Esophagus squamous epithelium (tissue), 4 donors: Measurements from ENCODE around the gene ADAMTS2.

Source experiments
- POLR2A ChIP-seq, 4 donors: fragments of 450-650 bp; IDR thresholded peaks; one replicate each; pipeline ENCODE4 v1.6.1; 2017; ENCODE audit warnings: antibody characterized with exemption in 4 of 4, mild to moderate bottlenecking in 4 of 4, moderate library complexity in 3 of 4
- TF ChIP-seq, protein P1 (sequence below), 6 experiments: fragments of 450-650 bp in 4 of 6; fragments of 200-600 bp in 2 of 6; sonication (generic) in 2 of 6; IDR thresholded peaks; one replicate each; pipeline ENCODE4 v1.5.1; 2016 to 2019; ENCODE audit warnings: antibody characterized with exemption in 6 of 6, mild to moderate bottlenecking in 4 of 6, moderate library complexity in 4 of 6

DNA sequence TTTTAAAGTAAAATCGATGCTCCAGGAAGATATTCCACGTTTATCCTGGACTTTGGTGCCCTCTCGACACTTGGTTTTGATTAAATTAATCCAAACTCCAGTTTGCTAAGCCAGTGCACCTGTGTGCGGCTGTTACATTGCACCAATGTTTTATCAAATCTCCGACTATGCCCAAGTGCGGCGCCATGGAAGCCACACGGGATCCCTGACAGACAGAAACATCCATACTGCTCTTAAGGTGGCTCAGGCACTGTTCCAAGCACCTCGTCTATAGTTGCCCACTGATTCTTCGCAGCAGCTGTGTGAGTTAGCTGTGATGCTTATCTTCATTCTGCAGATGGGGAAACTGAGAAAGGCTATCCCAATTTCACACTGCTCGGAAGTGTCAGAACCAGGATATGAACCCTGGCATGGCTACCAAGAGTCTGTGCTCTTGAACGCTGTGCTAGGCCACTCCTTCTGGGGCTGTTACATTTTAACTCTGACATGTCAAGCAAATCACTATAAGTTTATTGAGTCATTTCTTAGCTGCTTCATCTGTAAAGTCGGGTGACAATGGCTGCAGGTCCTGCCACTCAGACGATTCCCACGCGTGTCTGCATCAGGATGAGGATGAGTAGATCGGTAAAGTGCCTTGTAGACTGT lies 113.0 kb downstream of the ADAMTS2 start:
- TF ChIP-seq, protein P1, sequence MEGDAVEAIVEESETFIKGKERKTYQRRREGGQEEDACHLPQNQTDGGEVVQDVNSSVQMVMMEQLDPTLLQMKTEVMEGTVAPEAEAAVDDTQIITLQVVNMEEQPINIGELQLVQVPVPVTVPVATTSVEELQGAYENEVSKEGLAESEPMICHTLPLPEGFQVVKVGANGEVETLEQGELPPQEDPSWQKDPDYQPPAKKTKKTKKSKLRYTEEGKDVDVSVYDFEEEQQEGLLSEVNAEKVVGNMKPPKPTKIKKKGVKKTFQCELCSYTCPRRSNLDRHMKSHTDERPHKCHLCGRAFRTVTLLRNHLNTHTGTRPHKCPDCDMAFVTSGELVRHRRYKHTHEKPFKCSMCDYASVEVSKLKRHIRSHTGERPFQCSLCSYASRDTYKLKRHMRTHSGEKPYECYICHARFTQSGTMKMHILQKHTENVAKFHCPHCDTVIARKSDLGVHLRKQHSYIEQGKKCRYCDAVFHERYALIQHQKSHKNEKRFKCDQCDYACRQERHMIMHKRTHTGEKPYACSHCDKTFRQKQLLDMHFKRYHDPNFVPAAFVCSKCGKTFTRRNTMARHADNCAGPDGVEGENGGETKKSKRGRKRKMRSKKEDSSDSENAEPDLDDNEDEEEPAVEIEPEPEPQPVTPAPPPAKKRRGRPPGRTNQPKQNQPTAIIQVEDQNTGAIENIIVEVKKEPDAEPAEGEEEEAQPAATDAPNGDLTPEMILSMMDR (IDR thresholded peaks at IDR 0.05): no peak
- no peak for TF ChIP-seq POLR2A (IDR thresholded peaks at IDR 0.05)
